WI38 (cell line): ENCODE results near the gene ICOS.

ENCODE experiments used
- H3K4me3 ChIP-seq: 2 replicates; pipeline ENCODE4 v1.5.1; 2011; ENCODE audit warnings: low read depth, mild to moderate bottlenecking, control low read depth, low read length
- TF ChIP-seq, protein P1 (sequence below): IDR thresholded peaks from 2 replicates; pipeline ENCODE4 v1.5.1; 2012; ENCODE audit warnings: low read depth, mild to moderate bottlenecking, control low read depth, low read length

The ICOS gene, protein sequence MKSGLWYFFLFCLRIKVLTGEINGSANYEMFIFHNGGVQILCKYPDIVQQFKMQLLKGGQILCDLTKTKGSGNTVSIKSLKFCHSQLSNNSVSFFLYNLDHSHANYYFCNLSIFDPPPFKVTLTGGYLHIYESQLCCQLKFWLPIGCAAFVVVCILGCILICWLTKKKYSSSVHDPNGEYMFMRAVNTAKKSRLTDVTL

DNA sequence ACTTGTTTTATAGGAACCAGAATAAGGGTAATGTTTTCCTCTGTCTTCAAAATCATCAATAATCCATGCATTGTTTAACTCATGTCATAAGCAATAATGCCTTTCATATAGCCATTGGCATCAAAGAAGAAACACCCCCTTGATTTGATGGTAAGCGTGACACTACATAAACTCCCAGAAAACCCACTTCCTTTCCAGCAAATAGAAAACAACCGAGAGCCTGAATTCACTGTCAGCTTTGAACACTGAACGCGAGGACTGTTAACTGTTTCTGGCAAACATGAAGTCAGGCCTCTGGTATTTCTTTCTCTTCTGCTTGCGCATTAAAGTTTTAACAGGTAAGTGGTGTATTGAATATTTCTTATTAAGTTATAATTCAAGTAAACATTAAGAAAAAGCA, at the start of gene ICOS:
TSS of gene ICOS (plus strand) at position 229 of the 400 bp plus-strand sequence. CDS start at position 281, 52 bp downstream.
- TF ChIP-seq, protein P1, sequence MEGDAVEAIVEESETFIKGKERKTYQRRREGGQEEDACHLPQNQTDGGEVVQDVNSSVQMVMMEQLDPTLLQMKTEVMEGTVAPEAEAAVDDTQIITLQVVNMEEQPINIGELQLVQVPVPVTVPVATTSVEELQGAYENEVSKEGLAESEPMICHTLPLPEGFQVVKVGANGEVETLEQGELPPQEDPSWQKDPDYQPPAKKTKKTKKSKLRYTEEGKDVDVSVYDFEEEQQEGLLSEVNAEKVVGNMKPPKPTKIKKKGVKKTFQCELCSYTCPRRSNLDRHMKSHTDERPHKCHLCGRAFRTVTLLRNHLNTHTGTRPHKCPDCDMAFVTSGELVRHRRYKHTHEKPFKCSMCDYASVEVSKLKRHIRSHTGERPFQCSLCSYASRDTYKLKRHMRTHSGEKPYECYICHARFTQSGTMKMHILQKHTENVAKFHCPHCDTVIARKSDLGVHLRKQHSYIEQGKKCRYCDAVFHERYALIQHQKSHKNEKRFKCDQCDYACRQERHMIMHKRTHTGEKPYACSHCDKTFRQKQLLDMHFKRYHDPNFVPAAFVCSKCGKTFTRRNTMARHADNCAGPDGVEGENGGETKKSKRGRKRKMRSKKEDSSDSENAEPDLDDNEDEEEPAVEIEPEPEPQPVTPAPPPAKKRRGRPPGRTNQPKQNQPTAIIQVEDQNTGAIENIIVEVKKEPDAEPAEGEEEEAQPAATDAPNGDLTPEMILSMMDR = no peak
- H3K4me3 ChIP-seq = no peak within 1 kb of the TSS

DNA sequence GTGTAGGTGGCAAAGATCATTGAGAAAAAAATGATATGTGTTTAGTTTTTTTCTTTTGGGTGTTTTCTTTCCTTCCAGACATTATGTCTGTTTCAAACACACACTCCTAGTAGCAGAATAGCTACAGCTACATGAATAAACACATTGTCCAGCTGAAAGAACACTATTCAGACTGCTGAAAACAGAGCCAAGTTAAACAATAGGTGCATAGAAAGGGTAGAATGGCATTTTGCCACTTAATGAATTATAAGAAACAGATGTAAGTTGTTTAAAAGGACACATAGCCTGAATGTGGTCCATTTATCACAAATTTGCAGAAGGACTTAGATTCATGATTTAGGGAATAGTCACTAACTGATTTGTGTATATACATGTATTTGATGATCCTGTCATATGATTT, 48.9 kb upstream of the ICOS start:
- no peak overlapping the region for H3K4me3 ChIP-seq
- TF ChIP-seq, protein P1 = no peak

DNA sequence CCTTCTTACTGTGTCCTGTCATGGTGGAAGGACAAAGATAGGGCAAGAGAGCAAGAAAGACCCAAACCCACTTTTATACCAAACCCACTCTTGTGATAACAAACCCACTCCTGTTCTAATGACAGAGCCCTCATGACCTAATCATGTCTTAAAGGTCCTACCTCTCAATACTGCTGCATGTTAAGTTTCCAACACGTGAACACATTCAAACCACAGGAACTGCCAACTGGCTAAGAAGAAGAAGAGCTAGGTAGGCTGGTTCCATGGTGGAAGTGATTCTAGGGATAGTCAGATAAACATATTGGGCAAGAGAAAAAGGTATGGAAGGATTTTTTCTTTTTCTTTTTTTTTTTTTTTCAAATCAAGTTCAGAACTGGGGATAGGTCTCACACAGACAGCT, 47.0 kb upstream of the ICOS start:
- H3K4me3 ChIP-seq = no peak overlapping the region
- TF ChIP-seq, protein P1 = no peak

DNA sequence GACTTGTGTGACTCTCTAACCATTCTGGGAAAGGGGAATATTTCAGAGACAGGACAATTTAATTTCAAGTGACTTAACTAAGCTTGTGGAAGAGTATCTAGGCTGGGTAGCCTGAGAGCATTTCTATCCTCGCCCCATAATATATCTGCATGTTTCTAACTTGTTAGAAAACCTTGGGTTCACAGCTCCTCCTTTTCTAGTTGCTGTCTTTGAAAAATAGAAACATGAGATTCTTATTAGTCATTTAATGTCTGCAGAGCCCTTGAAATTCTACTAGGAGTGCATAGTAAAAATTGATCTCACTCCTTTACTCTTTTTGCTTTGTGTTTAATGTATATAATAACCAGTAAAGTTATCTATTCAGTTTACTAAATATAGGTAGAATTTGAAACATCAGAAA, 46.6 kb upstream of the ICOS start:
- TF ChIP-seq, protein P1 = no peak
- H3K4me3 ChIP-seq = no peak overlapping the region

DNA sequence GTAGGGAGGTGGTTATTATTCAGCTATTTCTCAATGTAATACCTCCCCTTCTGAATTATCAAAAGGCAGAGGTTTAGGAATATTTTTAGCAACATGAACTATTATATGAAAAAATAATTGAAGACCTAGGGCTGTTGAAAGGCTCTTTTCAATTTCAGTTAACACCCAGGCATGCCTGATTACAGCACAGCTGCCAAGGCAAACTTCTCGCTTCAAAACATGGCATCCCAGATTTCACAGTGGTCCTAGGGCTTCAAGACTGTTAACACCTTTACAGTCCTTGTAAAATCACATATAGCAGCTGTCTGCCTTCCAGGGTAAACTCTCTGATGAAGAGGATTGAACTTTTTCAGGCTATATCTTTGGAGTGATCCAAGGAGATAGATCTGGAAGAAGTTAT, 45.8 kb upstream of the ICOS start:
- no peak overlapping the region for H3K4me3 ChIP-seq
- TF ChIP-seq, protein P1 = no peak

DNA sequence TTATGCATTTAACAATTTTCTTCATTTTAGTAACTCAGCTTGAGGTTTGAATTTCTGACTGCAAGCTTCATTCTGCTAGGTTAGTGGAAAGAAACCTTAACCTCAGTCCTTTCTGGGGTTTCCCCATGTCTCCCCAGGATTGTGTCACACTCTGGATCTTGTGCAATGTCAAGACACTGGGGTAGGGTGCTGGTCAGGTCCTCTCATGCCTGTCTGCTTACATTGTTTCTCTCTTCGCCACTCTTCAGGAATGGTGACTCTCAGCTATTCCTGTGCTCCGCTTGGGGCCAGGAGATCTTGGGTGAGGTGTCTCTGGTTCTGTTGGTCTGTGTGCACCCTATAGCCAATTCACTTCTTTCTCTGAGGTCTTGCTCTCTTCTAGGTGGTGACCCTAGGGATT, 45.1 kb upstream of the ICOS start:
- TF ChIP-seq, protein P1 = no peak
- H3K4me3 ChIP-seq = no peak overlapping the region

DNA sequence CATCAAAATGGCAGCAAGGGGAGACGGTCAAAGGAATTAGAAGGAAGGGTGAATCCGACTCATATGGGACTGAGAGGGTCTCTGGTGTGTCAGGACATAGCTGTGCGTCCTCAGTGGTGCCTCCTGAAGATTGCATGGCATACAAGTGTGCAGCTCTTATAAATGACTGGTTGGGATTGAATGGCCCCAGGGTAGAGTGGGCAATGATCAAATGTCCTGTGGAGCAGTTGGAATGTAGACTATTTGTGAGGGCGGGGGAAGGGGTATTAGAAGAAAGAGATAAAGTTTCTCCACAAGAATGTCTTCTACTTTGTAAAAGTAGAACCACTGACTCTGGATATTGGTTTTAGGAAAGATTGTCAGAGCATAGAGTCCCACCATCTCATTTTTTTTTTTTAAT, 44.4 kb upstream of the ICOS start:
- H3K4me3 ChIP-seq = no peak overlapping the region
- TF ChIP-seq, protein P1 = no peak
